ENCODE results near the gene XPO6.
"Not testable (repeated sequence)": the region's sequence is repeated elsewhere in the genome, so short reads cannot be mapped to it uniquely, and the experiment has no call there.

XPO6 gene

DNA sequence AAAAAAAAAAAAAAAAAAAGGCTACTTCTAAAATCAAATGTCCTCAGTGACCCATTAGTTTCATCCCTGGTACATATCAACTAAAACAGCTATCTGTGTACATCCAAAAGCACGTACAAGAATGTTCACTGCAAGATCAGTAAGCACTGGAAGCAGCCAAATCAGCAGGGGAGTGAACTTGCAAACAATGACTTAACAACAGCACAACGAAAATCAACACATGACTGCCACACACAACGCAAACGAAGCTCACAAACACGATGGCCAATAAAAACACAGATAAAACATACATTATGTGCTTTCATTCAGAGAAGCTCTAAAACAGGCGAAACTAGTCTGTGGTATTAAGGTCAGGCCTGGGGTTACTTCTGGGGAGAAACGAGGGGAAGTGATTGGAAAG lies 60.6 kb downstream of the XPO6 start:
- no peak for DNase-seq (ENCODE audit: low read depth)

- DNase-seq (ENCODE audit: low read depth): peak; percentile 12
These were observed 62.5 kb downstream of the XPO6 start for GRCh38 chr16:28149011-28149888.

GRCh38 chr16:28146536-28146935 lies 65.2 kb downstream of the XPO6 start:
- DNase-seq (ENCODE audit: low read depth): no peak

- no peak for DNase-seq (ENCODE audit: low read depth)
These were observed 66.0 kb downstream of the XPO6 start for GRCh38 chr16:28145796-28146195.

DNA sequence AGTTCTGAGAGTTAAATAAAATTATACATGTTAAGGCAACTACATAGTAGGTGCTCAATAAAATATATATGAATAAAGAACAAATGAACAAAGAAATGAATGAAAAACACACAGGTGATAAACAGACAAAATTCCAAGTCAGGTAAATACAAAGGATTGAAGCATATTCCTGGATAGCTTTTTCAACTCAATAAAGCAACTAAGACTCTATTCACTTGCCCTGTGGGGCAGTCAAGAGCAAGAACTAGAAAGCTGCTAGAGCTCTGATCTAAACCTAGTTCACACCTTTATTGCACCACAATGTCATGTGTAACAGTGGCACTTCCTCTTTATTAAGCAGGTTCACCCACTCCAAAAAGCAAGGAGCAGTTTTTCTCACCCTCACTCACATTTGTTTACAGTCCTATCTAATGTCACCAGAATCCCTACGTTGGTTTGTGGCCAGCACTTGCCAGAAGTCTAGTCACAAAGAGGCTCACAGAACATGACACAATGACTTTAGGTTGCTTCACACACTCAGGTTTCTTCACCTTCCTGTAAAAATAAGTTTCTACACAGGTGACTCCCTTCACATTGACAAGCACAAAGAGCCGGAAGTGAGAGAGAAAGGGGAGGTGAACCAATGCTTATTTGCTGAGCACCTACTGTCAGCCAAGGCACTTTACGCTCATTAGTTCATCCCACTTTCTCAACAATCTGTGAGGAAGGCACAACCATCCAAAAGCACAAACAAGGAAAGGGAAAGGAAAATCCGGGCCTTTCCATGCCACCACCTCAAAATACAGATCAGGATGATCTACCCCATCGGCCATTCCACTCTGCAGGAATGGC lies 70.8 kb downstream of the XPO6 start:
- peak; percentile 68 for DNase-seq (ENCODE audit: low read depth)

GRCh38 chr16:28139530-28139929 lies 72.2 kb downstream of the XPO6 start:
- no peak for DNase-seq (ENCODE audit: low read depth)

- DNase-seq (ENCODE audit: low read depth): peak; percentile 27
These were observed 74.9 kb downstream of the XPO6 start for GRCh38 chr16:28136751-28137434.

- no peak for DNase-seq (ENCODE audit: low read depth)
These were observed 78.1 kb downstream of the XPO6 start for GRCh38 chr16:28133666-28134065.

DNA sequence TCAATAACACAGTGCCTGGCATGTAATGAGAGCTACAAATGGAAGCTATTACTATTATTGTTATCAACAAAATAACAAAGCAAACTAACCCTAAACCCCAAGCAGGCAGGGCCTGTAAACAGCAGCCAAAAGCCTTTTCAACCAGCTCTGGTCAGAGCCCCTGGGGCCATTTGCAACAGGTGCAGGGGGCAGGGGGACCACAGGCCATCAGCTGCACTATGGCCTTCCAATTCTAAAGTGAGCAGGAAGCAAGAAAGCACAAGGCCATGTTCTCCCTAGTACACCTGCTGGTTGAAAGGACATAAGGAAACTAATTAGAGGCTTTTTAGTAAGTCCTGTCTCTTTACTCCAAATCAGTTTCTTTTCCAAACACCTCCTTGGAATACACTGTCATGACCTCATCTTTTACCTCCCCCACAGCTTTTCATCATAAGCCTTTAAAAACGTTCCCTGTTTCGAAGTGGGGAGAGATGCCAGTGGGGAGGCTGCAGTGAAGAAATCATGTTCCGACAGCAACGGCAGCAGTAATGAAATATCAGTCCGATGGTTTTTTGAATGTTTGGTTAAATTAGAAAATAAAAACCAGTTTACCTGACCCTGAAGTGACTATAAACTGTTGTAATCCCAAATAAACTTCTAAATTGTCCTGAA lies 79.9 kb downstream of the XPO6 start:
- DNase-seq (ENCODE audit: low read depth): no peak

GRCh38 chr16:28131181-28131580 lies 80.6 kb downstream of the XPO6 start:
- no peak for DNase-seq (ENCODE audit: low read depth)

DNA sequence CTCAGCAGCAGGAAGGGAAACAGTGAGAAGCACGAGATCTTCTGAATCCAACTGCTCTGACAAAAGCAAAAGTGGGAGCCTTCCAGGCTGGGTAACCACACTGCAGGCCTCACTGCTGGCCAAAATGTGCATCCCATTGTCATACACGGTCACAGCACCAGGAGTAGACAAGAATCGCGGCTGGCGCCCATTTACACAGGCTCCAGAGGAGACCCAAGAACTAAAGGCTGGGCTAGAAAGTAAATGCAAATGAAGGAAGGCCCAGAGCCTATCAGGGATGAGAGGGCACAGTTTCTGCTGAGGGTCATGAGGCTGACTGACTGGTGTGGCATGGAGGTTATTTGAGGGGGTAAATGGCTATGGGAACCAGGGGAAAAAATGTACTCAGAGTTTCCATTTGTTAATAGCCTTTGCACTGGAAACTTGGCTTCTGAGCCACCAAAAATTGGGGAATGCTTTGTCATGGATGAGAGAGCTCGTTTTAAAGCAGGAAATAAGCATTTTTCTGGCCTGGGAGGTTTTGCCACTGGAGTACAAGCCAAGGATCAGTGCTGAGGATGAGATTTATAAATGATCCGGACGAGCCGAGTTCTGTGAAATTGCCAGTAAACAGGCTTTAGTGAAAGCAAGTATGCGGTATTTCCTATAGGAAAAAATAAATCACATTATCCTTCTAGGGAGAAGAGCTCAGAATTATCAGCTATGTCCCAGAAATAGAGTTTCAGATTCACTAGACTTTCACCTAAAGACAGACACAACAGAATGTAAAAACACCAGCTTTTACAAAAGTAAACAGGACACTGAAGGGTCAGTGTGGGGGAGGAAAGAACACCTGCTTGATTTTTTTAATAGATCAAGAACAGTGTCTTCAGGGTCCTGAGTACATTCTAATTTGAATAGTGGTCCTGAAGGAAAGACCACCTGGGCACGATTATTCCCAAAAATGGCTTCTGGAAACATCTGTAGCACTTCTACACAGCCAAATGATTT lies 81.4 kb downstream of the XPO6 start:
- no peak for DNase-seq (ENCODE audit: low read depth)

GRCh38 chr16:28126684-28127620 lies 84.8 kb downstream of the XPO6 start:
- DNase-seq (ENCODE audit: low read depth): no peak

DNA sequence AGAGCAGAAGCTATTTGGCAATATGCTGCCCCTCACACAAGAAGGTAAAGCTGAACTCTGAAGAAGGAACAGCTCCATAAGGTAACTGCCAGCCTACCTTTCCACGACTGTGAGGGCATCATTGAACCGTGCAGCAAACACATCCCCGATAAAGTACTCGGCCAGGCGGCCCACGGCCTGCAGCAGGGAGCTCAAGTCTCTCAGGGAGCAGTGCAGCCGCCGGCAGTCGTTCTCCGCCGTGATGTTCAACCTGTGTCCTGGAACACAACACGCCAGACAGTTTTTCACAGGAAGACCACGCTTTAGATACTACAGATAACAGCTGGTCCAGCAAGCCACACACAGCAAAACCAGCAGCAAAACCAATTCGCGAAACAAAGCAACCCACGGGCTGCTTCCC lies 86.2 kb downstream of the XPO6 start:
- DNase-seq (ENCODE audit: low read depth): no peak

GRCh38 chr16:28121527-28121926 lies 90.2 kb downstream of the XPO6 start:
- no peak for DNase-seq (ENCODE audit: low read depth)

- no peak for DNase-seq (ENCODE audit: low read depth)
These were observed 91.0 kb downstream of the XPO6 start for GRCh38 chr16:28120754-28121153.

DNA sequence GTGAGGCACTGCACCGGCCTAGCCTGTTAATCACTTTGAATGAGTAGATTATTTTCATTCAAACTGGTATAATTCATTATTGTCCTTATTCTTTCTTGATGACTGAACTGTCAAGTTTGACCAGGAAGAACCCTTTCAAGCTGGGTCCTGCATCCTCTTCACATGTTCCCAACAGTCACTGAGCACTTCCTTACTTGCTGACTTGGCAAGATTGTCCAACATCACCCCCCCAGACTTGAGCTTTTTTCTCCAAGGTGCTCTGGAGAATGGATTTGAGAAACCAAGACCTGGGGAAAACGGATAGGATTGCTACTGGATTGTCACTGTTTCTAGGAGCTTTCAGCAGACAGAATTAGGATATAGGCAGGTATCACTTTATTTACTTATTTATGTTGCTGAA lies 93.1 kb downstream of the XPO6 start:
- DNase-seq (ENCODE audit: low read depth): no peak

DNA sequence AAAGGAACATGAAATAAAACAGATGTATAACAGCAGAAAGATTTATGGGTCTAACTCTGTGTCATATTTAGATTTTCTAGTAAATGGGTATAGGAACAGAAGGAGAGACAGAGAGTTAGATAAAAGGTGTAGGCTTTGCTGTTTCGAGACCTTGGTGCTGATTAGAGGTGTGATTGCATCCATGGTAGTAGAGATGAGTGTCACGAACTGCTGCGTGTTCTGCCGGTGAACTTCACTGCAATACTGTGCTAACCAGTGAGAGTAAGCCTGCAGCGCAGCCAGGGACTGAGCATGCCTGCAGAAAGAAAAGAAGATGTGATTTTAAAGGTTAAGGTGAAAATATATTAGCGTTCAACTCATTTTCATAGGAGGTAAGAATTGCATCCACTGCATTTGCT lies 94.6 kb downstream of the XPO6 start:
- no peak for DNase-seq (ENCODE audit: low read depth)

- DNase-seq (ENCODE audit: low read depth): not testable (repeated sequence)
These were observed 95.9 kb downstream of the XPO6 start for GRCh38 chr16:28115866-28116265.

GRCh38 chr16:28112908-28113307 lies 98.9 kb downstream of the XPO6 start:
- no peak for DNase-seq (ENCODE audit: low read depth)

- no peak for DNase-seq (ENCODE audit: low read depth)
These were observed 100.8 kb downstream of the XPO6 start for GRCh38 chr16:28110977-28111376.

Data from T follicular helper cell (primary cell).